Gastrocnemius medialis (tissue), 4 donors: ENCODE measurements around the gene PROM2. TPM values are rescaled to one million over a fixed set of nuclear protein-coding genes. Genes with fewer than 3 reads are reported as not detected.

Experiments
- ATAC-seq, 2 donors: fragments of 150-250 bp; one replicate each; pipeline ENCODE4 v1.9.1; 2016
- DNase-seq, 2 donors: peaks; one replicate each; pipeline ENCODE4 v3.0.0-alpha.2; 2019
- H3K27ac ChIP-seq, 4 donors: fragments of 200-600 bp; sonication (generic); 1 replicate in 1 of 4; 2 replicates in 3 of 4; pipeline ENCODE4 v1.5.1; 2016 to 2018; ENCODE audit warnings: mild to moderate bottlenecking in 2 of 4, moderate library complexity in 1 of 4
- H3K27me3 ChIP-seq, 3 donors: fragments of 200-600 bp; sonication (generic) in 2 of 3; 1 replicate in 1 of 3; 2 replicates in 2 of 3; pipeline versions ENCODE4 v1.5.1 to v1.6.0; 2016 to 2019; ENCODE audit warnings: mild to moderate bottlenecking in 1 of 3, moderate library complexity in 1 of 3
- H3K36me3 ChIP-seq, 2 donors: fragments of 200-600 bp; sonication (generic) in 1 of 2; one replicate each; pipeline ENCODE4 v1.5.1; 2017 to 2018
- H3K4me1 ChIP-seq, 2 donors: fragments of 200-600 bp; sonication (generic) in 1 of 2; one replicate each; pipeline ENCODE4 v1.5.1; 2016 to 2017; ENCODE audit warnings: mild to moderate bottlenecking in 2 of 2
- H3K4me3 ChIP-seq, 4 donors: fragments of 200-600 bp; sonication (generic) in 3 of 4; 1 replicate in 1 of 4; 2 replicates in 3 of 4; pipeline ENCODE4 v1.5.1; 2016 to 2019; ENCODE audit warnings: mild to moderate bottlenecking in 2 of 4
- H3K9me3 ChIP-seq, 3 donors: fragments of 200-600 bp; sonication (generic) in 2 of 3; 1 replicate in 1 of 3; 2 replicates in 2 of 3; pipeline ENCODE4 v1.5.1; 2016 to 2019
- POLR2A ChIP-seq, 2 donors: fragments of 450-650 bp; IDR thresholded peaks; one replicate each; pipeline ENCODE4 v1.6.1; 2017; ENCODE audit warnings: antibody characterized with exemption in 2 of 2, mild to moderate bottlenecking in 2 of 2, moderate library complexity in 2 of 2
- in situ Hi-C, 4 donors: fragments of 200-750 bp; cut with MboI; loops; one replicate each; pipeline versions ENCODE4 v1.15.0 to v1.8.0; 2017; ENCODE audit warnings: low sequenced_read_pairs in 4 of 4
- intact Hi-C: fragments of 100-400 bp; cut with DNase I; formaldehyde crosslinking; loops from one replicate; pipeline ENCODE4 v1.15.1; 2023; ENCODE audit warnings: low total_unique reads
- total RNA-seq, 4 donors: library from RNA; depleted of rRNA; stranded (reverse); fragments of >200 nt; gene quantifications; one replicate each; pipeline versions ENCODE4 v1.1.0 to v1.2.3, GENCODE V29; 2016
- TF ChIP-seq, protein P1 (sequence below), 5 experiments: fragments of 450-650 bp in 3 of 5; fragments of 200-600 bp in 2 of 5; sonication (generic) in 2 of 5; IDR thresholded peaks in 4 of 5; conservative IDR thresholded peaks in 1 of 5; 1 replicate in 4 of 5; 2 replicates in 1 of 5; pipeline ENCODE4 v1.5.1; 2016 to 2019; ENCODE audit warnings: antibody characterized with exemption in 5 of 5, mild to moderate bottlenecking in 3 of 5, moderate library complexity in 3 of 5

The PROM2 gene
- total RNA-seq, 4 donors from 2014 or later: 0.33 to 0.46 TPM; not detected in 2

- Histone ChIP-seq H3K4me1 (no peaks in the 10 kb centered on the region), H3K27ac (no peak overlapping the region), H3K9me3 (no peaks in the 10 kb centered on the region), H3K27me3 (no peaks in the 10 kb centered on the region), H3K36me3 (no peaks in the 10 kb centered on the region), H3K4me3 (no peak overlapping the region)
- in situ Hi-C loops (no loop called here), intact Hi-C loops (no loop called here)
- TF ChIP-seq, protein P1, sequence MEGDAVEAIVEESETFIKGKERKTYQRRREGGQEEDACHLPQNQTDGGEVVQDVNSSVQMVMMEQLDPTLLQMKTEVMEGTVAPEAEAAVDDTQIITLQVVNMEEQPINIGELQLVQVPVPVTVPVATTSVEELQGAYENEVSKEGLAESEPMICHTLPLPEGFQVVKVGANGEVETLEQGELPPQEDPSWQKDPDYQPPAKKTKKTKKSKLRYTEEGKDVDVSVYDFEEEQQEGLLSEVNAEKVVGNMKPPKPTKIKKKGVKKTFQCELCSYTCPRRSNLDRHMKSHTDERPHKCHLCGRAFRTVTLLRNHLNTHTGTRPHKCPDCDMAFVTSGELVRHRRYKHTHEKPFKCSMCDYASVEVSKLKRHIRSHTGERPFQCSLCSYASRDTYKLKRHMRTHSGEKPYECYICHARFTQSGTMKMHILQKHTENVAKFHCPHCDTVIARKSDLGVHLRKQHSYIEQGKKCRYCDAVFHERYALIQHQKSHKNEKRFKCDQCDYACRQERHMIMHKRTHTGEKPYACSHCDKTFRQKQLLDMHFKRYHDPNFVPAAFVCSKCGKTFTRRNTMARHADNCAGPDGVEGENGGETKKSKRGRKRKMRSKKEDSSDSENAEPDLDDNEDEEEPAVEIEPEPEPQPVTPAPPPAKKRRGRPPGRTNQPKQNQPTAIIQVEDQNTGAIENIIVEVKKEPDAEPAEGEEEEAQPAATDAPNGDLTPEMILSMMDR (IDR thresholded peaks at IDR 0.05 in 4 of 5, conservative IDR thresholded peaks at IDR 0.05 in 1 of 5): no peak
- TF ChIP-seq POLR2A (IDR thresholded peaks at IDR 0.05): no peak
- ATAC-seq: no peak
- no peak for DNase-seq
Measured at GRCh38 chr2:95272299-95272751, 1.9 kb upstream of the PROM2 start.

- H3K36me3 ChIP-seq: no peaks in the 10 kb centered on the region
- no peaks in the 10 kb centered on the region for H3K27me3 ChIP-seq
- no peaks in the 10 kb centered on the region for H3K4me1 ChIP-seq
- TF ChIP-seq, protein P1 (IDR thresholded peaks at IDR 0.05 in 4 of 5, conservative IDR thresholded peaks at IDR 0.05 in 1 of 5): no peak
- no peak for TF ChIP-seq POLR2A (IDR thresholded peaks at IDR 0.05)
- in situ Hi-C loops (no loop called here), intact Hi-C loops (no loop called here)
- ATAC-seq: no peak
- H3K9me3 ChIP-seq: no peaks in the 10 kb centered on the region
- no peak for DNase-seq
- no peak overlapping the region for H3K27ac ChIP-seq
- no peak overlapping the region for H3K4me3 ChIP-seq
Measured at GRCh38 chr2:95272781-95273180, 1.5 kb upstream of the PROM2 start.

GRCh38 chr2:95273566-95274290 is 521 bp upstream of the PROM2 start:
- in situ Hi-C loops: no loop called here
- H3K27ac ChIP-seq: no peak overlapping the region
- ATAC-seq: no peak
- H3K4me3 ChIP-seq: no peak overlapping the region
- no peaks in the 10 kb centered on the region for H3K27me3 ChIP-seq
- H3K4me1 ChIP-seq: no peaks in the 10 kb centered on the region
- H3K9me3 ChIP-seq: no peaks in the 10 kb centered on the region
- no peak for TF ChIP-seq POLR2A (IDR thresholded peaks at IDR 0.05)
- TF ChIP-seq, protein P1 (IDR thresholded peaks at IDR 0.05 in 4 of 5, conservative IDR thresholded peaks at IDR 0.05 in 1 of 5): no peak
- no peaks in the 10 kb centered on the region for H3K36me3 ChIP-seq
- intact Hi-C loops: no loop called here
- no peak for DNase-seq

DNA sequence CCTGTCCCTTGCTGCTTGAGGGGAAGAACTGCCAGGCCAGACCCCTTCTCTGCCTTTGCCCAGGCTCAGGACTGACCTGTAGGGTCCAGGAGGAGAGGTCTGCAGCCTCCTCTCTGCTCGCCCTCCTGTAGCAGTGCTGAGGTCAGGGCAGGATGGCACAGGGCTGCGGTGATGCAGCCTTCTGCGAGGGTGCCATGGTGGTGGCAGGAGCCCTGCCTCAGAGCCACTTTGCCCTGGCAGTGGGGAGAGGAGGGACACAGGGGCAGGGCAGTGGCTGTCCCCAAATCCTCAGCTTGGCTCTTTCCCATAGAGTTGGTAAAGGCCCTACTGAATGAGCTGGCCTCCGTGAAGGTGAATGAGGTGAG is 884 bp downstream of the PROM2 start:
- H3K36me3 ChIP-seq: no peaks in the 10 kb centered on the region
- no peak for TF ChIP-seq POLR2A (IDR thresholded peaks at IDR 0.05)
- TF ChIP-seq, protein P1 (IDR thresholded peaks at IDR 0.05 in 4 of 5, conservative IDR thresholded peaks at IDR 0.05 in 1 of 5): no peak
- in situ Hi-C loops (no loop called here), intact Hi-C loops (no loop called here)
- no peaks in the 10 kb centered on the region for H3K27me3 ChIP-seq
- H3K9me3 ChIP-seq: no peaks in the 10 kb centered on the region
- H3K27ac ChIP-seq: no peak overlapping the region
- ATAC-seq (no peak), DNase-seq (peak in 1 of 2 donors; percentile 2)
- H3K4me3 ChIP-seq: no peak overlapping the region
- H3K4me1 ChIP-seq: no peaks in the 10 kb centered on the region
